HG03442 (cell line): Measurements from ENCODE around the gene CPXM2.

Experiments
- ATAC-seq: cut with Tn5 transposase; IDR thresholded peaks from one replicate; pipeline ENCODE4 v1.9.1; 2021; ENCODE audit warnings: mild to moderate bottlenecking, moderate library complexity; ENCODE audit not compliant: unreplicated experiment

Gene CPXM2

GRCh38 chr10:123778719-123779517 lies 112.7 kb downstream of the CPXM2 start:
- no peak for ATAC-seq

- no peak for ATAC-seq
Observed at GRCh38 chr10:123777881-123778280, 113.7 kb downstream of the CPXM2 start.

GRCh38 chr10:123774132-123774742 lies 117.4 kb downstream of the CPXM2 start:
- no peak for ATAC-seq

GRCh38 chr10:123772645-123773508 lies 118.7 kb downstream of the CPXM2 start:
- ATAC-seq, result no peak

- ATAC-seq, result no peak
Observed at GRCh38 chr10:123771877-123772644, 119.5 kb downstream of the CPXM2 start.

GRCh38 chr10:123769647-123770046 lies 122.0 kb downstream of the CPXM2 start:
- ATAC-seq, result no peak

GRCh38 chr10:123766761-123767160 lies 124.8 kb downstream of the CPXM2 start:
- ATAC-seq, result no peak

- ATAC-seq, result no peak
Observed at GRCh38 chr10:123766012-123766411, 125.6 kb downstream of the CPXM2 start.

- ATAC-seq, result no peak
Observed at GRCh38 chr10:123761666-123762230, 129.9 kb downstream of the CPXM2 start.

GRCh38 chr10:123761038-123761428 lies 130.6 kb downstream of the CPXM2 start:
- ATAC-seq, result no peak

- ATAC-seq, result no peak
Observed at GRCh38 chr10:123760356-123761037, 131.1 kb downstream of the CPXM2 start.

GRCh38 chr10:123759501-123760031 lies 132.0 kb downstream of the CPXM2 start:
- ATAC-seq, result no peak

GRCh38 chr10:123759041-123759440 lies 132.6 kb downstream of the CPXM2 start:
- ATAC-seq, result no peak

GRCh38 chr10:123757853-123758252 lies 133.8 kb downstream of the CPXM2 start:
- no peak for ATAC-seq

- no peak for ATAC-seq
Observed at GRCh38 chr10:123755061-123755460, 136.5 kb downstream of the CPXM2 start.

GRCh38 chr10:123754123-123754522 lies 137.5 kb downstream of the CPXM2 start:
- no peak for ATAC-seq

- ATAC-seq, result no peak
Observed at GRCh38 chr10:123751342-123752134, 140.1 kb downstream of the CPXM2 start.

GRCh38 chr10:123750901-123751300 lies 140.7 kb downstream of the CPXM2 start:
- ATAC-seq, result no peak

- ATAC-seq, result no peak
Observed at GRCh38 chr10:123748711-123749110, 142.9 kb downstream of the CPXM2 start.
